ENCODE measurements around the gene PVRIG.

The PVRIG gene

DNA sequence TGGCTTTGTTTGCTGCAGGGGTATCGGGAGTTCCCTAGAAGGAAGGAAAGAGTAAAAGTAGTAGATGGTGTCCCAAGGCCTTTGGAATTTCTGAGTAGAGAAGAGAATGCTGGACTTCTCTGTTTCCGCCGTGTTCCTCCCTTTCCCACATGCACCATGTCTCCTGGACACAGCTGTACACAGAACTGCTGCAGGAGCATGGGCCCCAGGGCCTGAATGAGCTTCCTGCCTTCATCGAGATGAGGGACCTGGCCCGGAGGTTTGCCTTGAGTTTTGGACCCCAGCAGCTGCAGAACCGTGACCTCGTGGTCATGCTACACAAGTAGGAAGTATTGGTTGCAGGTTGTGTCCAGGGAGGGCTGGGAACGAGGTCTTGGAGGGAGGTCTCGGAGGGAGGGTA is 15.3 kb upstream of the PVRIG start:
- TF ChIP-seq, protein P1, sequence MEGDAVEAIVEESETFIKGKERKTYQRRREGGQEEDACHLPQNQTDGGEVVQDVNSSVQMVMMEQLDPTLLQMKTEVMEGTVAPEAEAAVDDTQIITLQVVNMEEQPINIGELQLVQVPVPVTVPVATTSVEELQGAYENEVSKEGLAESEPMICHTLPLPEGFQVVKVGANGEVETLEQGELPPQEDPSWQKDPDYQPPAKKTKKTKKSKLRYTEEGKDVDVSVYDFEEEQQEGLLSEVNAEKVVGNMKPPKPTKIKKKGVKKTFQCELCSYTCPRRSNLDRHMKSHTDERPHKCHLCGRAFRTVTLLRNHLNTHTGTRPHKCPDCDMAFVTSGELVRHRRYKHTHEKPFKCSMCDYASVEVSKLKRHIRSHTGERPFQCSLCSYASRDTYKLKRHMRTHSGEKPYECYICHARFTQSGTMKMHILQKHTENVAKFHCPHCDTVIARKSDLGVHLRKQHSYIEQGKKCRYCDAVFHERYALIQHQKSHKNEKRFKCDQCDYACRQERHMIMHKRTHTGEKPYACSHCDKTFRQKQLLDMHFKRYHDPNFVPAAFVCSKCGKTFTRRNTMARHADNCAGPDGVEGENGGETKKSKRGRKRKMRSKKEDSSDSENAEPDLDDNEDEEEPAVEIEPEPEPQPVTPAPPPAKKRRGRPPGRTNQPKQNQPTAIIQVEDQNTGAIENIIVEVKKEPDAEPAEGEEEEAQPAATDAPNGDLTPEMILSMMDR (IDR thresholded peaks at IDR 0.05; ENCODE audit: insufficient read depth, low read depth, low read length, missing control alignments), result no peak
- H3K4me3 ChIP-seq (ENCODE audit: low read length), result no peak overlapping the region
- DNase-seq (ENCODE audit: low read depth), result no peak

DNA sequence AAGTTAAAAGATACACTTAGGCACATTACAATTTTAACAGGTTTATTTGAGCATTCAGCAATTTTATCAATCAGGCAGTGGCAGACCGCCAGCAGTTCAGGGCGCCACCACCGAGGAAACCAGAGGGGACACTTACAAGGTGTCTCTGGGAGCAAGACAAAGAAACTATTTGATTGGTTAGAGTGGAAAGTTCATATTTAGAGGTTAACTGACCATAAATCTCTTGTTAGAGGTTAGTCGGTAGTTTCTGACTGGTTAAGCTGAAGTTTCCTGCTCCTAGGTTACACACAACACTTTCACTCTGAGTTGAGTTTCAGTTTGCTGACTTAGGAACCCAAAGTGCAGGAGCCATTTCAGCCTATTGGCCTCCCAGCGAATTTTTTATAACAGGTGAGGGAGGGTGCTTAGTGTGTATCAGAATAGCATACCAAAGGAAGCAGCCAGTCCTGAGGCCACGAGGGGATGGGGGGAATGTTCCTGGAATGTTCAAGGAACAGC is 10.8 kb upstream of the PVRIG start:
- H3K4me3 ChIP-seq (ENCODE audit: low read length), result no peak overlapping the region
- DNase-seq (ENCODE audit: low read depth), result no peak
- TF ChIP-seq, protein P1 (IDR thresholded peaks at IDR 0.05; ENCODE audit: insufficient read depth, low read depth, low read length, missing control alignments), result no peak

DNA sequence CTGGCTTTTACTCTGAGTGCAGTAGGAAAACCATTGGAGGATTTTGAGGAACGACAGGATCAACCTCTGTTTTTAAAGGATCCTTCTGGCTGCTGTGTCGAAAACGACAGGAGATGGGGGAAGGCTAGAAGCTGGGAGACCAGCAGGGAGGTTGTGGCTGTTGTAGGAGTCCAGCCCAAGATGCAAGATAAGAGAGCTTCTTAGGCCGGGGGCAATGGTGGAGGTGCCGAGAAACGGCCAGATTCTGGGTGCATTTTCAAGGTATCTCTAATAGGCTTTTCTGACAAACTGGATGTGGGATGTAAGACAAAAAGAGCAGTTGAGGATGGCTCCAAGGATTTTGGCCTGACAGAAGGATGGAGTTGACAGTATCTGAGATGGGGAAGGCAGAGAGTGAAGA is 10.3 kb upstream of the PVRIG start:
- H3K4me3 ChIP-seq (ENCODE audit: low read length), result no peak overlapping the region
- no peak for DNase-seq (ENCODE audit: low read depth)
- TF ChIP-seq, protein P1 (IDR thresholded peaks at IDR 0.05; ENCODE audit: insufficient read depth, low read depth, low read length, missing control alignments), result no peak

DNA sequence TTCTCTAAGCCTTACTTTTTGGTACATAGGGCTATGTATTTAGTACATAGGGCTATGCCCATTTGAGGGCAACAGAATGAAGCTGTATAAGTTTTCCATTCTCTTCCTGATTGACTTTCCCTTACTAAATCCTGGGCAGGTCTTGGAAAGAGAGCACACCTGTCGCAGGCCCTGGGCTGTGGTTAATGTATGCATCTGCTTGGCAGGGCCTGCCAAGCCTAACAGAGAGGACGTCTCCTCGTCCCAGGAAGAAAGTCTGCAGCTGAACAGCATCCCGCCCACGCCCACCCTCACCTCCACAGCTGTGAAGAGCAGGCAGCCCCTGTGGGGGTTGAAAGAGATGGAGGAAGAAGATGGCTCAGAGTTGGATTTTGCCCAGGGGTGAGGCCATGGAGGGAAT is 8.9 kb upstream of the PVRIG start:
- no peak for DNase-seq (ENCODE audit: low read depth)
- H3K4me3 ChIP-seq (ENCODE audit: low read length), result no peak overlapping the region
- TF ChIP-seq, protein P1 (IDR thresholded peaks at IDR 0.05; ENCODE audit: insufficient read depth, low read depth, low read length, missing control alignments), result no peak

DNA sequence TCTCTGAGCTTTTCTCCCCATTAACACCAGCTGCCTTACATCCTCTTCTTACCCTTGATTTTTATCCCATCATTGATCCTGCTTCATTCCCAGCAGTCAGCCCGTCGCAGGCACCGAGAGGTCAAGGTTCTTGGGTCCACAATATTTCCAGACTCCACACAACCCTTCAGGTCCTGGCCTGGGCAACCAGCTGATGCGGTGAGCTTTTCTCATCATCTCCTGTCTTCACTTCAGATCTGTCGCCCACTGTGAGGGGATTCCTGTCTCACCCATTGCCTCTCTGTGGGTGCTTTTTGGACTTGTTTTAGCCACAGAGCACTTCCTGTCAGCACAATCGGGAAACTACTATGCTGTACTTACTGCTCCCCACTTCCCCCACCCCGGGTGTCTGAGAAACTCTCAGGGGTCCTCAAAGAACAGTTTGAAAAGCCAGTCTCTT is 8.4 kb upstream of the PVRIG start:
- DNase-seq (ENCODE audit: low read depth), result no peak
- no peak overlapping the region for H3K4me3 ChIP-seq (ENCODE audit: low read length)
- TF ChIP-seq, protein P1 (IDR thresholded peaks at IDR 0.05; ENCODE audit: insufficient read depth, low read depth, low read length, missing control alignments), result no peak

DNA sequence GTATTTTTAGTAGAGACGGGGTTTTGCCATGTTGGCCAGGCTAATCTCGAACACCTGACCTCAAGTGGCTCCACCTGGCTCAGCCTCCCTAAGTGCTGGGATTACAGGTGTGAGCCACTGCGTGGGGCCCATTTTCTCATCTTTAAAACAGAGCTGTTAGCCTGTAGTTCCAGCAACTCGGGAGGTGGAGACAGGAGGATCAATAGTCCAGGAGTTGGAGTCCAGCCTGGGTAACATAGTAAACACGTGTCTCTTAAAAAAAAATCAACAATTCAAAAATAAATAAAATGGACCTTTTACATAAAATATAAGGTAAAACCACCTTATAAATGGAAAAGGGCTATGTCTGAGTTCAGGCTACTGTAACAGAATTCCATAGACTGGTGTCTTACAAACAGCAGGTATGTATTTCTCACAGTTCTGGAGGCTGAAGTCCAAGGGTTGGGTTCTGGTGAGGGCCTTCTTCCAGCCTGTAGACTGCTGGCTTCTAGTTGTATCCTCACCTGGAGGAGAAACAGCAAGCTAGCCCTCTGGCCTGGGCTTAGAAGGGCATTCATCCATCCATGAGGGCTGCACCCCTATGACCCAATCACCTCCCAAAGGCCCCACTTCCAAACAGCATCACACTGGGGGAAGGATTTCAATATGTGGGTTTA is 7.0 kb upstream of the PVRIG start:
- TF ChIP-seq, protein P1 (IDR thresholded peaks at IDR 0.05; ENCODE audit: insufficient read depth, low read depth, low read length, missing control alignments), result no peak
- no peak for DNase-seq (ENCODE audit: low read depth)
- no peak overlapping the region for H3K4me3 ChIP-seq (ENCODE audit: low read length)

DNA sequence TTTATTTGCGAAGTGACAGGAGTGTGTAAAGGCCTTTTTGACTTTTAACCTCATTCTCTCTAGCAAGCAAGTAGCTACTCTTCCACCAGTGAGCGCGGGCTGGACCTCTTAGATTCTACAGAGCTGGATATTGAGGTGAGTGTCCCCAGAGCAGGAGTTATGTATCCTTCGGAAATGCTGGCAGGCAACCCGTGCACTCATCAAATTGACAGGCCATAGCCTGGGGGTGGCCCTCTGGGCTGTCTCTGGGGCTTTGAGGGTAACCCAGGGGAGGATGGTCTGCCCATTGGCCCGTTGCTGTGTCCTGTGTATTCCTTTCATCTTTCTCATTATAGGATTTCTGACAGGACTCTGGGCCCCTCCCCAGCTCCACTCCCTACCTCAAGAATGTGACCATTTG is 6.1 kb upstream of the PVRIG start:
- DNase-seq (ENCODE audit: low read depth), result no peak
- TF ChIP-seq, protein P1 (IDR thresholded peaks at IDR 0.05; ENCODE audit: insufficient read depth, low read depth, low read length, missing control alignments), result no peak
- H3K4me3 ChIP-seq (ENCODE audit: low read length), result no peak overlapping the region

Data from epithelial cell of esophagus (primary cell).